ENCODE measurements around the gene LEMD1. TPM values are rescaled to one million over a fixed set of nuclear protein-coding genes. Genes with fewer than 3 reads are reported as not detected.
"Not testable (repeated sequence)": the region's sequence is repeated elsewhere in the genome, so short reads cannot be mapped to it uniquely, and the experiment has no call there.

Gene LEMD1
- total RNA-seq, 1 donor: not detected

GRCh38 chr1:205437570-205437969, 15.7 kb upstream of the LEMD1 start:
- Histone ChIP-seq H3K4me1 (ENCODE audit: insufficient read depth, low read length) (no peaks in the 10 kb centered on the region), H2AFZ (ENCODE audit: low read length) (no peak overlapping the region), H3K9me3 (ENCODE audit: low read depth, low read length) (no peaks in the 10 kb centered on the region), H3K27ac (ENCODE audit: low read depth, low read length) (no peak overlapping the region), H4K20me1 (ENCODE audit: insufficient read depth, low read length) (peaks cover 6% of the 10 kb centered on the region), H3K36me3 (ENCODE audit: insufficient read depth, low read length) (no peaks in the 10 kb centered on the region), H3K4me3 (ENCODE audit: insufficient read depth, low read length) (no peak overlapping the region), H3K4me2 (ENCODE audit: insufficient read depth, low read length) (no peak overlapping the region), H3K27me3 (ENCODE audit: insufficient read depth, low read length) (peaks cover 74% of the 10 kb centered on the region), H3K79me2 (ENCODE audit: insufficient read depth, low read length) (no peaks in the 10 kb centered on the region)
- no peak for DNase-seq (ENCODE audit: insufficient read length, low spot score, missing footprints)
- TF ChIP-seq CTCF (IDR thresholded peaks at IDR 0.05; ENCODE audit: extremely low read depth, low read depth, low read length): no peak

- no peak overlapping the region for H3K4me3 ChIP-seq (ENCODE audit: insufficient read depth, low read length)
- H3K27me3 ChIP-seq (ENCODE audit: insufficient read depth, low read length): peaks cover 73% of the 10 kb centered on the region
- H3K4me2 ChIP-seq (ENCODE audit: insufficient read depth, low read length): no peak overlapping the region
Measured at GRCh38 chr1:205436776-205437410, 15.0 kb upstream of the LEMD1 start.

GRCh38 chr1:205435578-205436573, 14.0 kb upstream of the LEMD1 start:
- H3K9me3 ChIP-seq (ENCODE audit: low read depth, low read length): no peaks in the 10 kb centered on the region
- peaks cover 6% of the 10 kb centered on the region for H4K20me1 ChIP-seq (ENCODE audit: insufficient read depth, low read length)
- no peak for DNase-seq (ENCODE audit: insufficient read length, low spot score, missing footprints)
- no peaks in the 10 kb centered on the region for H3K79me2 ChIP-seq (ENCODE audit: insufficient read depth, low read length)
- H3K27ac ChIP-seq (ENCODE audit: low read depth, low read length): no peak overlapping the region
- H2AFZ ChIP-seq (ENCODE audit: low read length): no peak overlapping the region
- no peak for TF ChIP-seq CTCF (IDR thresholded peaks at IDR 0.05; ENCODE audit: extremely low read depth, low read depth, low read length)
- no peaks in the 10 kb centered on the region for H3K36me3 ChIP-seq (ENCODE audit: insufficient read depth, low read length)
- H3K4me2 ChIP-seq (ENCODE audit: insufficient read depth, low read length): no peak overlapping the region
- H3K4me1 ChIP-seq (ENCODE audit: insufficient read depth, low read length): peaks cover 2% of the 10 kb centered on the region
- H3K27me3 ChIP-seq (ENCODE audit: insufficient read depth, low read length): peaks cover 71% of the 10 kb centered on the region
- H3K4me3 ChIP-seq (ENCODE audit: insufficient read depth, low read length): no peak overlapping the region

More at GRCh38 chr1:205436776-205437410, 15.0 kb upstream of the LEMD1 start:
- TF ChIP-seq CTCF (IDR thresholded peaks at IDR 0.05; ENCODE audit: extremely low read depth, low read depth, low read length): no peak
- no peaks in the 10 kb centered on the region for H3K36me3 ChIP-seq (ENCODE audit: insufficient read depth, low read length)
- H3K79me2 ChIP-seq (ENCODE audit: insufficient read depth, low read length): no peaks in the 10 kb centered on the region
- H2AFZ ChIP-seq (ENCODE audit: low read length): no peak overlapping the region
- H3K9me3 ChIP-seq (ENCODE audit: low read depth, low read length): no peaks in the 10 kb centered on the region
- no peak for DNase-seq (ENCODE audit: insufficient read length, low spot score, missing footprints)
- H3K4me1 ChIP-seq (ENCODE audit: insufficient read depth, low read length): no peaks in the 10 kb centered on the region
- peaks cover 6% of the 10 kb centered on the region for H4K20me1 ChIP-seq (ENCODE audit: insufficient read depth, low read length)
- no peak overlapping the region for H3K27ac ChIP-seq (ENCODE audit: low read depth, low read length)

GRCh38 chr1:205434738-205435137, 12.9 kb upstream of the LEMD1 start:
- Histone ChIP-seq H3K9me3 (ENCODE audit: low read depth, low read length) (no peaks in the 10 kb centered on the region), H3K79me2 (ENCODE audit: insufficient read depth, low read length) (no peaks in the 10 kb centered on the region), H3K4me3 (ENCODE audit: insufficient read depth, low read length) (no peak overlapping the region), H3K27ac (ENCODE audit: low read depth, low read length) (no peak overlapping the region), H3K27me3 (ENCODE audit: insufficient read depth, low read length) (peaks cover 62% of the 10 kb centered on the region), H4K20me1 (ENCODE audit: insufficient read depth, low read length) (peaks cover 6% of the 10 kb centered on the region), H3K4me1 (ENCODE audit: insufficient read depth, low read length) (peaks cover 8% of the 10 kb centered on the region), H2AFZ (ENCODE audit: low read length) (no peak overlapping the region), H3K4me2 (ENCODE audit: insufficient read depth, low read length) (no peak overlapping the region), H3K36me3 (ENCODE audit: insufficient read depth, low read length) (no peaks in the 10 kb centered on the region)
- no peak for DNase-seq (ENCODE audit: insufficient read length, low spot score, missing footprints)
- no peak for TF ChIP-seq CTCF (IDR thresholded peaks at IDR 0.05; ENCODE audit: extremely low read depth, low read depth, low read length)

GRCh38 chr1:205432692-205433091, 10.8 kb upstream of the LEMD1 start:
- H3K9me3 ChIP-seq (ENCODE audit: low read depth, low read length); H3K4me3 ChIP-seq (ENCODE audit: insufficient read depth, low read length); H3K4me1 ChIP-seq (ENCODE audit: insufficient read depth, low read length); H3K36me3 ChIP-seq (ENCODE audit: insufficient read depth, low read length); DNase-seq (ENCODE audit: insufficient read length, low spot score, missing footprints); H4K20me1 ChIP-seq (ENCODE audit: insufficient read depth, low read length); H3K27ac ChIP-seq (ENCODE audit: low read depth, low read length); H3K79me2 ChIP-seq (ENCODE audit: insufficient read depth, low read length); H3K4me2 ChIP-seq (ENCODE audit: insufficient read depth, low read length); H2AFZ ChIP-seq (ENCODE audit: low read length): not testable (repeated sequence)
- H3K27me3 ChIP-seq (ENCODE audit: insufficient read depth, low read length): peaks cover 59% of the 10 kb centered on the region

All from osteoblast (primary cell).